DND-41 (cell line): Measurements from ENCODE around the gene SGMS1.

Experiments
- CTCF ChIP-seq: IDR thresholded peaks from 2 replicates; pipeline ENCODE4 v1.5.1; 2012; ENCODE audit warnings: borderline replicate concordance, low read length, moderate library complexity, mild to moderate bottlenecking; ENCODE audit not compliant: poor library complexity, severe bottlenecking; ENCODE audit errors: extremely low read depth
- EZH2 ChIP-seq: IDR thresholded peaks from 3 replicates; pipeline ENCODE4 v1.6.1; 2012; ENCODE audit warnings: borderline replicate concordance, low read depth, mild to moderate bottlenecking, moderate library complexity, low read length, inconsistent platforms; ENCODE audit not compliant: severe bottlenecking

GRCh38 chr10:50508315-50509051 lies 115.3 kb downstream of the SGMS1 start:
- TF ChIP-seq CTCF = no peak
- no peak for TF ChIP-seq EZH2
